ENCODE results near the gene KRTAP10-12.

GRCh38 chr21:44736291-44737004, 39.5 kb downstream of the KRTAP10-12 start:
- no peak for TF ChIP-seq CTCF (IDR thresholded peaks at IDR 0.05)
- TF ChIP-seq EZH2phosphoT487 (IDR thresholded peaks at IDR 0.05), result no peak
- TF ChIP-seq EZH2 (IDR thresholded peaks at IDR 0.05), result no peak

All from neural progenitor cell (in vitro differentiated cells).